K562 treated with DMSO at 1 percent for 12 hours (cell line): Measurements from ENCODE around the gene KRTAP2-2. TPM values are rescaled to one million over a fixed set of nuclear protein-coding genes. Genes with fewer than 3 reads are reported as not detected.

Experiments used
- total RNA-seq: library from RNA; unstranded; fragments of 300-600 nt; gene quantifications from 2 replicates; pipeline ENCODE4 v1.2.3, GENCODE V29; 2022; ENCODE audit not compliant: insufficient read depth

KRTAP2-2 gene, protein sequence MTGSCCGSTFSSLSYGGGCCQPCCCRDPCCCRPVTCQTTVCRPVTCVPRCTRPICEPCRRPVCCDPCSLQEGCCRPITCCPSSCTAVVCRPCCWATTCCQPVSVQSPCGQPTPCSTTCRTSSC
- total RNA-seq, result not detected in 2 replicates

DNA sequence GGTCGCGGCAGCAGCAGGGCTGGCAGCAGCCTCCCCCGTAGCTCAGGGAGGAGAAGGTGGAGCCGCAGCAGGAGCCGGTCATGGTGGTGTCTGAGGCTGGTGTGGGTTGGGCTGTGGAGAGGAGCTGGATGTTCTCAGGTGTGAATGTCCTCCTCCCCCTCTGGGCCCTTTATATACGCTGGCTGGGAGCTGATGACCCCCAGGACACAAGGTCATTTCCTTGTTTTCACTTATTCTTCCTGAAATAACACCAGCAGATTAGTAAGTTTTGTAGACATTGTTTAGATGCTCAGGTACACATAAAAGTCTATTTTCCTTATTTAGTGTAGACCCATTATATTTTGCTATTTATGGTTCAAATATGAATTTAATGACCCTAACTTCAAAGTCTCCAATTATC lies at the start of gene KRTAP2-2:
KRTAP2-2 (minus strand) TSS at position 101 of the 400 bp plus-strand sequence; CDS start at position 82, 19 bp downstream.

GRCh38 chr17:41101586-41102259 lies 46.7 kb upstream of the KRTAP2-2 start, which contains the start of gene KRTAP4-16:
KRTAP4-16 (minus strand) TSS chr17:41102209; CDS start chr17:41102209, 0 bp downstream.

DNA sequence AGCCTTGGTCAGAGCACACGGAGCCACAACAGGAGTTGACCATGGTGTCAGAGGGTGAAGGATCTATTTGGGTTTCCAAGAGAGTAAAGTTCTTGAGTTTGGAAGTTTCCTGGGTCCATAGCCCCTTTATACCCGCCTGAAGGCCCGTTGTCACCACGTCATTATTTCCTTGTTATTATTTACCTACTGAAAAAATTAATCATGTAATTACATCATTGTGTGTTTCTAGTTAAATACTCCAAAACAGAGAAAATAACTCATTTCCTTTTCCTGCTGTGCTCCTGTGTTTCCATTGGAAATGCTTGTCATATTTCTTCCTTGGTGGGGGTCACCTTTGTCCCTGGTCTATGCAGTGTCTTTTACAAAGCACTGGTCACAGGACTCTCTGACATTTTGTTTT lies 43.0 kb upstream of the KRTAP2-2 start, which contains the start of gene KRTAP4-8:
KRTAP4-8 (minus strand) TSS at position 101 of the 400 bp plus-strand sequence; CDS start at position 43, 58 bp downstream.

GRCh38 chr17:41084100-41084856 lies 29.2 kb upstream of the KRTAP2-2 start, which contains the start of gene KRTAP4-7:
KRTAP4-7 (plus strand) TSS chr17:41084150; CDS start chr17:41084207, 57 bp downstream.

GRCh38 chr17:41065829-41066624 lies 11.0 kb upstream of the KRTAP2-2 start, which contains the start of gene KRTAP2-4:
KRTAP2-4 (minus strand) TSS chr17:41065879; CDS start chr17:41065845, 34 bp downstream.

GRCh38 chr17:41060052-41060604 lies 5.1 kb upstream of the KRTAP2-2 start, which contains the start of gene KRTAP2-3:
KRTAP2-3 (minus strand) TSS chr17:41060114; CDS start chr17:41060050, 64 bp downstream.

DNA sequence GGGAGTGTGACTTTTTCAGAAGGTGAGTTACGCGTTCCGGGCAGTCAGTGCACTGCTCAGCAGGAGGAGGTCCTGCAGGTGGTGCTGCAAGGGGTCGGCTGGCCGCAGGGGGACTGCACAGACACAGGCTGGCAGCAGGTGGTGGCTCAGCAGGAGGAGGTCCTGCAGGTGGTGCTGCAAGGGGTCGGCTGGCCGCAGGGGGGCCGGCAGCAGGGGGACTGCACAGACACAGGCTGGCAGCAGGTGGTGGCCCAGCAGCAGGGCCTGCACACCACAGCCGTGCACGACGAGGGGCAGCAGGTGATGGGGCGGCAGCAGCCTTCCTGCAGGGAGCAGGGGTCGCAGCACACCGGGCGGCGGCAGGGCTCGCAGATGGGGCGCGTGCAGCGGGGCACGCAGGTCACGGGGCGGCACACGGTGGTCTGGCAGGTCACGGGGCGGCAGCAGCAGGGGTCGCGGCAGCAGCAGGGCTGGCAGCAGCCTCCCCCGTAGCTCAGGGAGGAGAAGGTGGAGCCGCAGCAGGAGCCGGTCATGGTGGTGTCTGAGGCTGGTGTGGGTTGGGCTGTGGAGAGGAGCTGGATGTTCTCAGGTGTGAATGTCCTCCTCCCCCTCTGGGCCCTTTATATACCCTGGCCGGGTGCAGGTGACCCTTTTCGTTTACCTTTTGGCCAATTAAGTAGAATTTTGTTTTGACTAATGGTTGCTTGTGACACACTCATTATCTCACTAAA lies 8.1 kb downstream of the KRTAP2-2 start, which contains the start of gene KRTAP2-1:
KRTAP2-1 (minus strand) TSS at position 582 of the 731 bp plus-strand sequence; CDS start at position 533, 49 bp downstream.

DNA sequence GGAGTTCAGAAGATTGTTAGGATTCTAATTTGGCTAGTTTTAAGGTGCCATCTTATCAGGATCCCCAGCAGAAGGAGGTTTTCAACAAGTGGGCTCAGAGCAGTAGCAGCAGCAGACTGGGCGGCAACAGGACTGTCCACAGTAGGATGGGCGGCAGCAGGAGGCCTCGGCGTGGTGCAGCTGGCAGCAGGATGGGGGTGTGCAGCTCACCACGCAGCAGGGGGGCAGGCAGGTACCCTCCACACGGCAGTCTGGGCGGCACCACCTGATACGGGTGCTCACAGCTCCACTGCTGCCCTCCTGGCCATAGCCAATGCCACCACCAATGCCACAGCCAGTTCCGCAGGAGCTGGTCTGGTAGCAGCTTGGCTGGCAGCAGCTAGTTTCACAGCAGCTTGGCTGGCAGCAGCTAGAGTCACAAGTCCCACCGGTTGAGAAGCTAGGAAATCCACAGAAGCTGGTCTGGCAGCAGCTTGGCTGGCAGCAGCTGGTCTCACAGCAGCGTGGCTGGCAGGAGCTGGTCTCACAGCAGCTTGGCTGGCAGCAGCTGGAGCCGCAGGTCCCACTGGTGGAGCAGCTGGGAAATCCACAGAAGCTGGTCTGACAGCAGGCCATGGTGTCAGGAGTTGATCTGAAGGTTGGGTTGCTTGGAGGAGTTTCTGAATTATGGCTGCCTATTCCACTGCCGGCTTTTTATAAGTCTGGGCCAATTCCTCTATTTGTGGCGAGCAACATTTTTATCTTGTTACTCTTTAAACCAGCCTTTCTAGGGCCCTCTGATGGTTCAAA lies 14.1 kb downstream of the KRTAP2-2 start, which contains the start of gene KRTAP1-1:
KRTAP1-1 (minus strand) TSS at position 668 of the 789 bp plus-strand sequence; CDS start at position 615, 53 bp downstream.

DNA sequence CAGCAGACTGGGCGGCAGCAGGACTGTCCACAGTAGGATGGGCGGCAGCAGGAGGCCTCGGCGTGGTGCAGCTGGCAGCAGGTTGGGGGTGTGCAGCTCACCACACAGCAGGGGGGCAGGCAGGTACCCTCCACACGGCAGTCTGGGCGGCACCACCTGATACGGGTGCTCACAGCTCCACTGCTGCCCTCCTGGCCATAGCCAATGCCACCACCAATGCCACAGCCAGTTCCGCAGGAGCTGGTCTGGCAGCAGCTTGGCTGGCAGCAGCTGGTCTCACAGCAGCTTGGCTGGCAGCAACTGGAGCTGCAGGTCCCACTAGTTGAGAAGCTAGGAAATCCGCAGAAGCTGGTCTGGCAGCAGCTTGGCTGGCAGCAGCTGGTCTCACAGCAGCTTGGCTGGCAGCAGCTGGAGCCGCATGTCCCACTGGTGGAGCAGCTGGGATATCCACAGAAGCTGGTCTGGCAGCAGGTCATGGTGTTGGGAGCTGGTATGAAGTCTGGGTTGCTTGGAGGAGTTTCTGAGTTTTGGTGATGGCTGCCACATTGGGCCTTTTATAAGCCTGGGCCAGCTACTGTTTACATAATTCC lies 20.6 kb downstream of the KRTAP2-2 start, which contains the start of gene KRTAP1-3:
KRTAP1-3 (minus strand) TSS at position 529 of the 590 bp plus-strand sequence; CDS start at position 476, 53 bp downstream.

GRCh38 chr17:41029633-41030245 lies 25.3 kb downstream of the KRTAP2-2 start, which contains the start of gene KRTAP1-4:
KRTAP1-4 (minus strand) TSS chr17:41030195; CDS start chr17:41030078, 117 bp downstream.

GRCh38 chr17:41026715-41027471 lies 28.1 kb downstream of the KRTAP2-2 start, which contains the start of gene KRTAP1-5:
KRTAP1-5 (minus strand) TSS chr17:41027208; CDS start chr17:41027155, 53 bp downstream.

GRCh38 chr17:41008811-41009210 lies 46.2 kb downstream of the KRTAP2-2 start, which contains the start of gene KRTAP3-1:
KRTAP3-1 (minus strand) TSS chr17:41009128; CDS start chr17:41009074, 54 bp downstream.

Other genes with a start within 250 kb of the KRTAP2-2 start
- 75.7 and 82.5 TPM in 2 replicates for gene KRT10, start 232.6 kb downstream of the KRTAP2-2 start, total RNA-seq
- 4.0 and 9.9 TPM in 2 replicates for gene KRT12, start 188.0 kb downstream of the KRTAP2-2 start, total RNA-seq
- not detected in 2 replicates for gene KRT20, start 170.0 kb downstream of the KRTAP2-2 start, total RNA-seq
- gene KRT23, start 117.6 kb downstream of the KRTAP2-2 start, total RNA-seq, result not detected in 2 replicates
- not detected in 2 replicates for gene KRT39, start 88.3 kb downstream of the KRTAP2-2 start, total RNA-seq
- not detected in 2 replicates for gene KRT40, start 70.9 kb downstream of the KRTAP2-2 start, total RNA-seq
- not detected in 2 replicates for gene KRTAP3-3, start 61.1 kb downstream of the KRTAP2-2 start, total RNA-seq
- gene KRTAP3-2, start 55.3 kb downstream of the KRTAP2-2 start, total RNA-seq, result not detected in 2 replicates
- not detected in 2 replicates for gene KRTAP3-1, start 46.1 kb downstream of the KRTAP2-2 start, total RNA-seq
- gene KRTAP1-5, start 28.0 kb downstream of the KRTAP2-2 start, total RNA-seq, result not detected in 2 replicates
- gene KRTAP1-4, start 25.0 kb downstream of the KRTAP2-2 start, total RNA-seq, result not detected in 2 replicates
- gene KRTAP1-3, start 20.4 kb downstream of the KRTAP2-2 start, total RNA-seq, result not detected in 2 replicates
- not detected in 2 replicates for gene KRTAP1-1, start 13.8 kb downstream of the KRTAP2-2 start, total RNA-seq
- not detected in 2 replicates for gene KRTAP2-1, start 7.9 kb downstream of the KRTAP2-2 start, total RNA-seq
- gene KRTAP2-3, start 4.9 kb upstream of the KRTAP2-2 start, total RNA-seq, result not detected in 2 replicates
- gene KRTAP2-4, start 10.6 kb upstream of the KRTAP2-2 start, total RNA-seq, result not detected in 2 replicates
- gene KRTAP4-7, start 28.9 kb upstream of the KRTAP2-2 start, total RNA-seq, result not detected in 2 replicates
- gene KRTAP4-8, start 42.9 kb upstream of the KRTAP2-2 start, total RNA-seq, result not detected in 2 replicates
- gene KRTAP4-16, start 47.0 kb upstream of the KRTAP2-2 start, total RNA-seq, result not detected in 2 replicates
- not detected in 2 replicates for gene KRTAP4-9, start 50.2 kb upstream of the KRTAP2-2 start, total RNA-seq
- gene KRTAP4-11, start 63.1 kb upstream of the KRTAP2-2 start, total RNA-seq, result not detected in 2 replicates
- not detected in 2 replicates for gene KRTAP4-12, start 69.0 kb upstream of the KRTAP2-2 start, total RNA-seq
- not detected in 2 replicates for gene KRTAP4-6, start 85.3 kb upstream of the KRTAP2-2 start, total RNA-seq
- not detected in 2 replicates for gene KRTAP4-5, start 94.6 kb upstream of the KRTAP2-2 start, total RNA-seq
- not detected in 2 replicates for gene KRTAP4-4, start 105.5 kb upstream of the KRTAP2-2 start, total RNA-seq
- not detected in 2 replicates for gene KRTAP4-3, start 113.0 kb upstream of the KRTAP2-2 start, total RNA-seq
- not detected in 2 replicates for gene KRTAP4-2, start 123.0 kb upstream of the KRTAP2-2 start, total RNA-seq
- gene KRTAP4-1, start 129.7 kb upstream of the KRTAP2-2 start, total RNA-seq, result not detected in 2 replicates
- not detected in 2 replicates for gene KRTAP9-1, start 134.7 kb upstream of the KRTAP2-2 start, total RNA-seq
- gene KRTAP9-2, start 171.4 kb upstream of the KRTAP2-2 start, total RNA-seq, result not detected in 2 replicates
- not detected in 2 replicates for gene KRTAP9-3, start 177.2 kb upstream of the KRTAP2-2 start, total RNA-seq
- not detected in 2 replicates for gene KRTAP9-8, start 182.8 kb upstream of the KRTAP2-2 start, total RNA-seq
- gene KRTAP9-4, start 194.5 kb upstream of the KRTAP2-2 start, total RNA-seq, result not detected in 2 replicates
- gene KRTAP9-9, start 200.2 kb upstream of the KRTAP2-2 start, total RNA-seq, result not detected in 2 replicates
- not detected in 2 replicates for gene KRTAP9-6, start 210.1 kb upstream of the KRTAP2-2 start, total RNA-seq
- not detected in 2 replicates for gene KRTAP9-7, start 220.5 kb upstream of the KRTAP2-2 start, total RNA-seq
- not detected in 2 replicates for gene KRTAP29-1, start 247.6 kb upstream of the KRTAP2-2 start, total RNA-seq